ENCODE data around the gene SREBF1. TPM values are rescaled to one million over a fixed set of nuclear protein-coding genes. Genes with fewer than 3 reads are reported as not detected.

The SREBF1 gene
- total and polyA plus RNA-seq, 3 donors from 2014 or later = 142 to 256 (median 239) TPM

GRCh38 chr17:17849845-17850373 is 13.1 kb upstream of the SREBF1 start:
- Histone ChIP-seq H3K27me3 (no peaks in the 10 kb centered on the region), H3K4me3 (no peak overlapping the region), H3K36me3 (ENCODE audit: low read depth, missing control alignments) (no peaks in the 10 kb centered on the region), H3K9me3 (no peaks in the 10 kb centered on the region), H3K27ac (peak overlapping the region; percentile 47 to 59), H3K4me1 (peaks cover 37% of the 10 kb centered on the region)
- 50 to 71% methylated on average over 1 to 2 of the region's 2 CpGs for WGBS, 2 donors
- TF ChIP-seq CTCF (IDR thresholded peaks at IDR 0.05) (peak in 2 of 3 experiments; percentile 13 to 44), POLR2A (IDR thresholded peaks at IDR 0.05) (peak; percentile 2)
- intact Hi-C loops (cut with DNase I; ENCODE audit: low total_unique reads) = loop anchor here (5.0 kb wide), 1 partner anchor 168 kb away; the partner anchor contains the start of gene RAI1
- peak; percentile 82 for DNase-seq

GRCh38 chr17:17849147-17849820 is 12.5 kb upstream of the SREBF1 start:
- Histone ChIP-seq H3K27me3 (no peaks in the 10 kb centered on the region), H3K4me3 (no peak overlapping the region), H3K4me1 (peaks cover 32% of the 10 kb centered on the region), H3K36me3 (ENCODE audit: low read depth, missing control alignments) (no peaks in the 10 kb centered on the region), H3K27ac (peak overlapping the region; percentile 47 to 59), H3K9me3 (no peaks in the 10 kb centered on the region)
- TF ChIP-seq CTCF (IDR thresholded peaks at IDR 0.05) (no peak), POLR2A (IDR thresholded peaks at IDR 0.05) (no peak)
- peak; percentile 67 for DNase-seq
- WGBS, 2 donors = 49 to 51% methylated on average over 5 of the region's 5 CpGs
- intact Hi-C loops (cut with DNase I; ENCODE audit: low total_unique reads) = no loop called here

GRCh38 chr17:17848311-17849082 is 11.7 kb upstream of the SREBF1 start:
- H3K4me3 ChIP-seq = no peak overlapping the region
- H3K27me3 ChIP-seq = no peaks in the 10 kb centered on the region
- TF ChIP-seq POLR2A (IDR thresholded peaks at IDR 0.05) (no peak), CTCF (IDR thresholded peaks at IDR 0.05) (no peak)
- DNase-seq = peak; percentile 53
- peaks cover 32% of the 10 kb centered on the region for H3K4me1 ChIP-seq
- intact Hi-C loops (cut with DNase I; ENCODE audit: low total_unique reads) = no loop called here
- H3K27ac ChIP-seq = peak overlapping the region in 1 of 2 donors; percentile 47
- H3K9me3 ChIP-seq = no peaks in the 10 kb centered on the region
- no peaks in the 10 kb centered on the region for H3K36me3 ChIP-seq (ENCODE audit: low read depth, missing control alignments)
- WGBS, 2 donors = 83 to 94% methylated on average over 8 to 10 of the region's 10 CpGs

GRCh38 chr17:17847726-17848125 is 10.9 kb upstream of the SREBF1 start:
- no peak for DNase-seq
- H3K4me3 ChIP-seq = no peak overlapping the region
- TF ChIP-seq CTCF (IDR thresholded peaks at IDR 0.05) = no peak
- TF ChIP-seq POLR2A (IDR thresholded peaks at IDR 0.05) = no peak
- H3K9me3 ChIP-seq = no peaks in the 10 kb centered on the region
- intact Hi-C loops (cut with DNase I; ENCODE audit: low total_unique reads) = no loop called here
- H3K27ac ChIP-seq = peak overlapping the region in 1 of 2 donors; percentile 47
- WGBS, 2 donors = 89 to 91% methylated on average over 3 to 5 of the region's 5 CpGs
- H3K4me1 ChIP-seq = peaks cover 35% of the 10 kb centered on the region
- no peaks in the 10 kb centered on the region for H3K27me3 ChIP-seq
- H3K36me3 ChIP-seq (ENCODE audit: low read depth, missing control alignments) = no peaks in the 10 kb centered on the region
